ENCODE measurements around the gene TTYH1.
A peak's percentile ranks its signal among the peaks of the same experiment; 100 is the strongest.

The TTYH1 gene

DNA sequence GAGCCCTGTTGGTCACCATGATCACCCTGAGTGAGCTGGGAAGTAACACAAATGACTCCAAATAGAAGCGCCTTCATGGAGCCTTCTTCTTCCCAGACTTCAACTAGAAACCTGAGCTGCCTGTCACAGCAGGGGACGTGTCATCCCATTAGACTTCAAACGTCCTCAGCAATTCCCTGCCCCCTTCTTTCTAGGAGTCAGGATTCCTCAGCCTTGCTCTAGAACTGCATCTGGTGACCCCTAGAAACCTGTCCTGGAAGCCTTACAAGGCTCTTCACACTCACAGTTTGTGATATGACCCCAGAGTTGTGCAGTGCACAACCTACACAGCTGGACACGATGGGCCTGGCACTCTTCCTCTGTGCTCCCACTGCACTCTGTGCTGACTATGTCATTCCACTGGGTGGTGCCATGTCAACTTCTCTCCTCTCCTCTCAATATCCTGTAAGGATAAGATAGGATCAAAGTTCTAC is 23.6 kb upstream of the TTYH1 start:
- DNase-seq (ENCODE audit: low read depth, low spot score) = no peak
- H3K27ac ChIP-seq = no peak overlapping the region

DNA sequence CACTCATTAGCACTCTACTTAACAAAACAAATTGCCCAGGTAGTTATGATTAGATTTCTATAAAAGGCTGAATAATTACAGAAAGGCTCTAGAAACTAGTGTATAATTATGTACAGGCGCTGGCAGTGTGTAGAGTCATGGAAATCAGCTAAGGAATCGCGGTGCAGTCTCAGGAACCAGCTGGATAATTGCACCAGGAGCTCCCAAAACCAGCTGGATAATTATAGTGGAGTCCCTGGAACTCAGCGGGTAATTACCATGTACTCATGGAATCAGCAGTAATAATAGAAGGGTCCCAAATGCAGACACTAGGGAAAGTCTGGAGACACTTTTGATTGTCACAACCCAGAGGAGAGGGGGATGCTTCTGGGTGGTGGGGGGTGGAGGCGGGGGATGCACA is 23.2 kb upstream of the TTYH1 start:
- no peak for DNase-seq (ENCODE audit: low read depth, low spot score)
- H3K27ac ChIP-seq = no peak overlapping the region

DNA sequence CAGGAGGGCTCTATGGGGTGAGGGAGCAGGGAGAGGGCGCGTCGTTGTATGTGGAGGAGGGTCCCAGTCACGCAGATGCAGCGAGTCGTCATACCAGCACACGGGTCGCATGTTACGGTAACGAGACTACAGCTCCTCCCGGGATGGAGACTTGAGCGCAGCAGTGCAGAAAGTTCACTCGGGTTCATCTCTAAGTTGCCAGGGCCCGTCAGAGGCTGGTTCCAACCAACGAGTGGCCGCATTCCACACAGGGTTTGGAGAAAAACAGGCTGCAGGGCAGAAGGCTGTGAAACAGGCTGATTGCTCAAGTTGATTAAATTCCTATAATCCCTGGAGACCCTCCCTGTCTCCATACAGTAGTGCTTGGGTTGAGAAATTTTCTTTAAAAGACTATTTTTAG is 21.9 kb upstream of the TTYH1 start:
- no peak for DNase-seq (ENCODE audit: low read depth, low spot score)

DNA sequence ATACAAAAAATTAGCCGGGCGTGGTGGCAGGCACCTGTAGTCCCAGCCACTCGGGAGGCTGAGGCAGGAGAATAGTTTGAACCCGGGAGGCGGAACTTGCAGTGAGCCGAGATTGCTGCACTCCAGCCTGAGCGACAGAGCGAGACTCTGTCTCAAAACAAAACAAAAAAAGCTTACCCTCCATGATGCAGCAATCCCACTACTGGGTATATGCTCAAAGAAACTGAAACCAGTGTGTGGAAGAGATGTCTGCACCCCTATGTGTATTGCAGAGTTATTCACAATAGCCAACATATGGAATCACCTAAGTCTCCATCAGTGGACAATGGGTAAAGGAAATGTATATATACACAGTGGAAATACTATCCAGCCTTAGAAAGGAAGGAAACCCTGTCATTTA is 19.6 kb upstream of the TTYH1 start:
- DNase-seq (ENCODE audit: low read depth, low spot score) = no peak
- H3K27ac ChIP-seq = no peak overlapping the region

More for the DNA sequence above, 21.9 kb upstream of the TTYH1 start:
- no peak overlapping the region for H3K27ac ChIP-seq

DNA sequence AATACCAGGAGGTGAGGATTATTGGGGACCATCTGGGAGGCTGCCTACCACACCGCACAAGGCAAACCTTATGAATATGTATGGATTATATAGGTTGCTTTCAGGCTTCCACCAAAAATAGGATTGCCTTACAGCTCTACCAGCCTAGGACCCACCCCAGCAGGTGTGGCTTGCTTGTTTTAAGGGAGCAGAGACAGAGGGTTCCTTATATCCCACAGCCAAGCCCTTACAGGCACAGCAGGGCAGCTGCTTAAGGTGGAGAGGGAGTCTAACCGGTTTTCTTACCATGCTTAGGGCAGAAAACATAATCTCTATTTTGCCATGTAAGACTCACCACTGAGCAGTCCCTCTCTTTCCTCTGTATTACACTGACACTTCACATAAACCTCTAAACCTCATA is 16.1 kb upstream of the TTYH1 start:
- no peak overlapping the region for H3K27ac ChIP-seq
- peak; percentile 37 for DNase-seq (ENCODE audit: low read depth, low spot score)

DNA sequence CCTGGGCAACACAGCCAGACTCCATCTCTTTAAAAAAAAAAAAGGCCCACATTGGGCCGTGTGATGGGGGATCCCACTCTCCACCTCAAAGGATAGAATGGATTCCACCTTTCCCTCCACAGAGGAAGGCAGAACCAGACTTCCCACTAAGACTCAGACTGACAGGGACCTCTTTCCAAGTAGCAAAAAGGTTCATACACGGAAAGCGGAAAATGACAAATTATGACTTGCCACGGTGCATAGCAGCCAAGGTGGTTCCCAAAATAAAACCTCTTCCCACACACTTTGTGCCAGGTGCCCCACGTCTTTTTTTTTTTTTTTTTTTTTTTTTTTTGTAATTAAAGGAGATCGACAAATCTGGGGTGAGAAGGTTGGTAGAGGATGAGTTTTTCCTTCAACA is 14.4 kb upstream of the TTYH1 start:
- H3K27ac ChIP-seq = no peak overlapping the region
- no peak for DNase-seq (ENCODE audit: low read depth, low spot score)

DNA sequence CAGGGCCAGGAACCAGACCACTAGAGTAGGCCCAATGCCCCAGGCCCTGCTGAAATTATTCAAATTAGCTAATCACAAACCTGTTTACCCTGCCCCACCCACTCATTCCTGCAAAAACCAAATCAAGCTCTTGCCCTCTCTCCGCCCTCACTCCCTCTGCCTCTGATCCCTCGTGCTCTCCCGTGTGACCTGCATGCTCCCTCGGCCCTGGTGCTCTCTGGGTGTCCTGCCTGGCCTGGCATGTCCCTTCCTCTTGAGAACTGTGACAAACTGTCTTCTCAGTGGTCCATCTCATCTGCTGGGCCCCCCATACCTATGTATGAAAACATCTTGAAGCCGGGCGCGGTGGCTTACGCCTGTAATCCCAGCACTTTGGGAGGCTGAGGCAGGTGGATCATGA is 12.2 kb upstream of the TTYH1 start:
- no peak overlapping the region for H3K27ac ChIP-seq
- DNase-seq (ENCODE audit: low read depth, low spot score) = no peak

DNA sequence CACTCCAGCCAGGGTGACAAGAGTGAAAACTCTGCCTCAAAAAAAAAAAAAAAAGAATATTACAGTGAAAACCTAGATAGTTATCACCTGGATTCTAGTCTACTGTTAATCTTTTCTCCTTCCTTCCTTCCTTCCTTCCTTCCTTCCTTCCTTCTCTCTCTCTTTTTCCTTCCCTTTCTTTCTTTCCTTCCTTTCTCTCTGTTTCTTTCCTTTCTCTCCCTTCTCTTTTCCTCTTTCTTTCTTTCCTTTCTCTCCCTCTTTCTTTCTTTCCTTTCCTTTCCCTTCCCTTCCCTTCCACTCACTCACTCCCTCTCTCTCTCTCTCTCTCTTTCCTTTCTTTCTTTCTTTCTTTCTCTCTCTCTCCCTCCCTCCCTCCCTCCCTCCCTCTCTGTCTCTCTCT is 9.6 kb upstream of the TTYH1 start:
- H3K27ac ChIP-seq = no peak overlapping the region
- DNase-seq (ENCODE audit: low read depth, low spot score) = no peak

DNA sequence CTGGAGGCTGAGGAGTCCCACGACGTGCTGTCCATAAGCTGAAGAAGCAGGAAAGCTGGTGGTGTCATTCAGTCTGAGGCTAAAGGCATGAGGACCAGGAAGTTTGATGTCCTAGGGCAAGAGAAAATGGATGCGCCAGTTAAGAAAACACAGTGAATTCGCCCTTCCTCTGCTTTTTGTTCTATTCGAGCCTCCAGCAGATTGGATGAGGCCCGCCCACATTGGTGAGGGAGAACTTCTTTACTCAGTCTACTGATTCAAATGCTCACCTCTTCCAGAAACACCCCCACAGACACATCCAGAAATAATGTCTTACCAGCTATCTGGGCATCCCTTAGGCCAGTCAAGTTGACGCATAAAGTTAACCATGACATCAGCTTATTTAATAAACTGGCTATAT is 7.5 kb upstream of the TTYH1 start:
- DNase-seq (ENCODE audit: low read depth, low spot score) = no peak
- no peak overlapping the region for H3K27ac ChIP-seq

DNA sequence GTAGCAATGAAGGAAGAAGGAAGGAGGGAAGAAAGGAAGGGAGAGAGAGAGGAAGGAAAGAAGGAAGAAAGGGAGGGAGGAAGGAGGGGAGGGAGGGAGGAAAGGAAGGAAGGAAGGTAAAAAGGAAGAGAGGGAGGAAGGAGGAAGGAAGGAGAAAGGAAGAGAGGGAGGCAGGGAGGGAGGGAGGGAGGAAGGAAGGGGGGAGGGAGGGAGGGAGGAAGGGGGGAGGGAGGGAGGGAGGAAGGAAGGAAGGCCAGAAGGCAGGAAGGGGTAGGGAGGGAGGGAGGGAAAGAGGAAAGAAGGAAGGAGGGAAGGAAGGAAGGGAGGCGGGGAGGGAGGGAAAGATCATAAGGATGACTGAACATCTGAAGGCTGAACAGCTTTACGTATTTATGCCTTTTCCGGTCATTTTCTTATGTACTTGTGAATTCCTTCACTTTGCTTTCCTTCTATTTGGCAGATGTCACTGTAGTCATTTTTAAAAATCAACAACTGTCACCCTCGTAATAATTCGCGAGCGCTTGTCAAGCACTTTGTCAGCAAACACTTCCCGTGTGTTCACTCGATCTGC is 6.7 kb upstream of the TTYH1 start:
- H3K27ac ChIP-seq = no peak overlapping the region
- no peak for DNase-seq (ENCODE audit: low read depth, low spot score)

DNA sequence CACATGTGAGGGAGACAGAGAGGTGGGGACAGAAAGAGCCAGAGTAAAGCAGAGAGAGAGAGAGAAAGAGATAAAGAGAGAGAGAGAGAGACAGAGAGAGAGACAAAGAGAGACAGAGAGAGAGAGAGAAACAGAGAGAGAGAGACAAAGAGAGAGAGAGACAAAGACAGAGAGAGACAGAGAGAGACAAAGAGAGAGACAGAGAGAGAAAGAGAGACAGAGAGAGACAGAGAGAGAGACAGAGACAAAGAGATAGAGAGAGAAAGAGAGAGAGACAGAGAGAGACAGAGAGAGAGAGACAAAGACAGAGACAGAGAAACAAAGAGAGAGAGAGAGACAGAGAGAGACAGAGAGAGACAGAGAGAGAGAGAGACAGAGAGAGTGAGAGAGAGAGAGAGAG is 4.2 kb upstream of the TTYH1 start:
- no peak for DNase-seq (ENCODE audit: low read depth, low spot score)
- no peak overlapping the region for H3K27ac ChIP-seq

DNA sequence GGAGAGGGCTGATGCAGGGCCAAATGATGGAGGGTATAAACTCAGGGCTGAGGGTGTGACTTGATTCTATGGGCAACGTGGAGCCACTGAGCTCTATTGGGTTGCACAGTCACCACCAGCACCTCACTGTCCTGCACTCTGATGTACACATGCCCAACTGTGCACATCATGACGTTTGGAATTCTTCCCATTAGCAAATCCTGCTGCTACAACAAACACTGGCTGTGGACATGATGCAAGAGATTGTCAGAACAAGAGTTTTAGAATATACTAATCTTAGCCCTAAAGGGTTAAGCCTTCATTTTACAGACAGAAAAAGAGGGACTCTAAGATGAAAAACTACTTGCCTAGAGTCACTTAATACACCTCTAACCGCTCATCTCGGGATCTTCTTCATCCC is 2.4 kb upstream of the TTYH1 start:
- DNase-seq (ENCODE audit: low read depth, low spot score) = no peak
- no peak overlapping the region for H3K27ac ChIP-seq

DNA sequence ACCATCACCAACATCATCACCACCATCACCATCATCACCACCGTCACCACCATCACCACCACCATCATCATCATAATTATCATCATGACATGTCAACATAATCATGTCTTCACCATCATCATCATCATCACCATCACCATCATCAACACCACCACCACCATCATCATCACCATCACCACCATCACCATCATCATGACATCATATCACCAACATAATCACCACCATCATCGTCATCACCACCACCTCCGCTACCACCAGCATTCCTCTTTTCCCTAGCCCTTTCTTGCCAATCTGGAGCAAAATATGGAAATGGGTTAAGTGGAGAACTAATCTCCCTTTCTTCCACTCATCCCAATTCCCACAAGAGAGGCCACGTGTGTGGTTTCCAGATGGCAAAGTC is 1.1 kb upstream of the TTYH1 start:
- no peak overlapping the region for H3K27ac ChIP-seq
- DNase-seq (ENCODE audit: low read depth, low spot score) = no peak

DNA sequence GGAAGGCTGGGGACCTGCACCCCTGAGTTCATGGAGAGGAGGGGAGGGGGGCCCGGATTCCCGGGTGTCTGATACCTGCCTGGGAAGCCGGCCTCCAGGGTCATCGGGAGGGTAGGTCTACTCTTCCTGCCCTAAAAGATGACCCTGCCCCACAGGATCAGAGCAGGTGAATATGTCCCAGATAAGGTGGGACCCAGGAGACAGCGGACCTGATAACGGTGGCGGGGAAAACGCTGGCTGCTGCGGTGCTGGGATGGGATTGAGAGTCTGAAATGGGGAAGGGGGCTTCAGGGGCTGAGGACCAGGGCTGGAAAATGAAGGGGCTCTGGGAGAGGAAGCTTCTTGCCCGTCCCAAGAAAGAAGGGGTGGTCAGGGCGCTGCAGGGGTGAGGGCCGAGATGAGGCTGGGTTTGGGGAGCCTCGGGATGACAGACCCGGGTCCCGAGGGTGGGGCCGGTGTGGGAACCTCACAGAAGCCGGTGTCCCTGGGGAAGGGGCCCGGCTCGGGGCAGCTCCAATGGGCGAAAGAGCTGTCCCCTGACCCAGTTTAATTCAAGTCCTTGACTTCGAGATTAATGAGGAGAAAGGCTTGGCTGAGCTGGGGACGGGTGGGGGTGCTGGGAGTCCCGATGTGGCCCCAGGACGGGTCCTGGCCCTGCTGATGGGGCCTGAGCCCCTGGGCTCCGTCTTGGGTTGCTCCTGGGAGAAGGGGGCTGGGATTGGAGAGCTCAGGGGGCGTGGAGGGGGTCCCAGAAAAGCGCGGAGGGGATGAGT is 823 bp downstream of the TTYH1 start:
- DNase-seq (ENCODE audit: low read depth, low spot score) = no peak
- H3K27ac ChIP-seq = no peak overlapping the region

DNA sequence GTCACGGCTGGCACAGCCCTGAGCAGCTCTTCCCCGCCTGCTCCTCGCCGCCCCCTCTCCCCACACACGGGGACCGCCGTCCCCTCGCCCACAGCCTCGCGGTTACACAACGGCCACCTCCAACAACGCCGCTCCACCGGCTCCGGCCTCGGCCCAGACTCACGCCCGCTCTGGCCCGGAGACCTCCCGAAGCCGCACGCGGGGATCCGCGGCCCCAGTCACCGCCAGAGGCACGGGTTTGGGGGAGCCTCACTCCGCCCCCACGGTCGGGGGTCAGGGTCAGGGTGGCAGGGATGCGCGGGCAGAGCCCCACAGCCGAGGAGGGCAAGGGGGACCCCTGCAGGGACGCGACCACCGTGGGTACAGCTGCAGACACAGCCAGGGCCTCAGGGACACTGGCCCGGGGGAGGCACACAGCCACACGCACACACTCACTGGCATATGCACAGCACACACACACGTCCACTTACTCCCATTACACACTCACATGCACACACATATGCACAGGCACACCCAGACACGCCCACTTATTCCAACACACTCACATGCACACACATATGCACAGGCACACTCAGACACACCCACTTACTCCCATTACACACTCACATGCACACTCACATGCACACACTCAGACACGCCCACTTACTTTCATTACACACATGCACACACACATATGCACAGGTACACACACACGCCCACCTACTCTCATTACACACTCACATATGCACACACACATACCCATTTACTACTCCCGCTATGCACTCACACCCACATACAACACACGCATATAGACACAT is 1.6 kb downstream of the TTYH1 start:
- H3K27ac ChIP-seq = no peak overlapping the region
- no peak for DNase-seq (ENCODE audit: low read depth, low spot score)

DNA sequence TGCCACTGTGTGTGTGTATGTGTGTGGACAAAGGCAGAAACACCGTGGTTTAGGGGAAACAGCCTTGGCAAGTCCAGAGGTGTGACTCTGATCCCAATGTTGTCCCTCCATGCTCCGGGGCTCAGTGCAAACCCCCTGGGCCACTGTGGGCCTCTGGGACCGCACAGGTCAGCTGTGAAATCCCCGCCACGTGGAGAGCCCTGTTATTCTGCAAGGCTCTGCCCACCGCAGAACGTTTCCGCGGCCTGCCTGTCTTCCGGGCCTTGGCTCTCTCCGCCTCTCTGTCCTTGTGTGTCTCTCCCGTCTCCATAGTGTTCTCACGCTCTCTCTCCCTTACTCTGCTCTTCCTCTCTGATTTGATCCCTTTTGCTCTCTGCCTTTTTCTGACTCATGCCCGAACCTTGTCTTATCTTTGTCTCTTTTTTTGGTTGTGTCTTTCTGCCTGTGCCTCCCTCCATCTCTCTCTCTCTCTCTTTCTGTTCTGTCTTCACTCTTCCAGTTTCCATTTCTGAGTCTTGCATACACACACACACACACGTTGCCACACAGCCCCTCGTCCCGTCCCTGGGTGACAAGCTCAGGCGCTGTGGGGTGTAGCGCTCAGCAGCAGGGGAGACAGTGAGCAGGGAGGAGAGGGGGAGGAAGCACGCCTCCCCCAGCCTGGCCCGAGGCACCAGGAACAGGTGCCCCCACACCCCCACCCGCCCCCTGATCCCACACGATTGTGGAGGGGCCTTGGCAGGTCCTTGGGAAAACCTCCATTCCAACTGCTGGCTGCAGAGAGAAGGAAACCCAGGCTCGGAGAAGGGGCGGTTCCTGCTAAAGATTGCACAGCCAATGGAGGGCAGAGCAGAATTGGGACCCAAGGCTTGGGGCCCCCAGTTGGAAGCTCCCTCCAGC is 3.0 kb downstream of the TTYH1 start:
- DNase-seq (ENCODE audit: low read depth, low spot score) = no peak
- no peak overlapping the region for H3K27ac ChIP-seq

DNA sequence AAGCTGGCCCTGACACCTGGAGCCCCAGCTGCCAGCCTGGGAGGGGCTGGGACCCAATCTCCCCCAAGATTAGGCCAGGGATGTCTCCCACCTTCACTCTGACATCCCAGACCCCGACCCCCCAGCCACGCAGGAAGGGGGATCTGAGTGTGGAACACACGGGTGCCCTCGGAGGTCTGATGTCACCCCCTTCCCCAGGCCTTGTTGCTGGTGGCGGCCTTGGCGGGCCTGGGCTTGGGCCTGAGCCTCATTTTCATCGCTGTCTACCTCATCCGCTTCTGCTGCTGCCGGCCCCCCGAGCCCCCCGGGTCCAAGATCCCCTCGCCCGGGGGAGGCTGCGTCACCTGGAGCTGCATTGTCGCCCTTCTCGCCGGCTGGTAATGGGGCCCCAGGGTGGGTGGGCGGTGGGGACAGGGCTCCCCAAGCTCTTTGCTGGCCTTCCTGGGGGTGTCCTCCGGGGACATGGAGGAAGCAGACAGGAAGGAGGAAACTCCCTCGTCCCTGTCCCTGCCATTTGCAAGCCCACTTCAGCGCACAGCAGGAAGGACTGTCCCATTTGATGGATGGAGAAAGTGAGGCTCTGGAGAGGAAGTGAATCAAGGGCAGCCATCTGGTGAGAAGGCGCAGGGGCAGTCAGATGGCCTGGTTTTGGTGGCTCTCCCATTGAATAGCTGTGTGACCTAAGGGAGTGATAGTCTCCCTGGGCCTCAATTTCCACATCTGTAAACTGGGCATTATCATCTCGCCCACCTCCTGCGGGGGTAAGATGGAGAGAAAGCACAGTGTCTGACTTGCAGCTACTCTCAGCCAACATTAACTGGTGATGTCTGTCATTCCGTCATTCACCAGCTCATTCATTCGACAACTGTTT is 3.9 kb downstream of the TTYH1 start:
- DNase-seq (ENCODE audit: low read depth, low spot score) = no peak
- no peak overlapping the region for H3K27ac ChIP-seq

DNA sequence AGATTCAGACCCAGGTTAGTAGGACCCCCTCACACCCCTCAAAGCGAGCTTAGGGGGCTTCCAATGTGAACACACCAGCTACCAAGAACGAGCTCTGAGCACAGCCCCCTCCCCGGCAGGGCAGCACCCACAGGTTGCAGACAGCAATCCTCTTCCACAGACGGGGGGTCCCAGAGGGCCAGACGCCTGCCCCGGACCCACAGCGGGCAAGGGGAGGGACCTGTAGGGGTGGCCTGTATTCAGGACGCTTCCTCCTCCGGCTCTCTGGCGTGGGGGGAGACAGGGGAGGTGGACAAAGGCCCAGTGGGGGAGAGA is 4.8 kb downstream of the TTYH1 start:
- DNase-seq (ENCODE audit: low read depth, low spot score) = no peak
- no peak overlapping the region for H3K27ac ChIP-seq

DNA sequence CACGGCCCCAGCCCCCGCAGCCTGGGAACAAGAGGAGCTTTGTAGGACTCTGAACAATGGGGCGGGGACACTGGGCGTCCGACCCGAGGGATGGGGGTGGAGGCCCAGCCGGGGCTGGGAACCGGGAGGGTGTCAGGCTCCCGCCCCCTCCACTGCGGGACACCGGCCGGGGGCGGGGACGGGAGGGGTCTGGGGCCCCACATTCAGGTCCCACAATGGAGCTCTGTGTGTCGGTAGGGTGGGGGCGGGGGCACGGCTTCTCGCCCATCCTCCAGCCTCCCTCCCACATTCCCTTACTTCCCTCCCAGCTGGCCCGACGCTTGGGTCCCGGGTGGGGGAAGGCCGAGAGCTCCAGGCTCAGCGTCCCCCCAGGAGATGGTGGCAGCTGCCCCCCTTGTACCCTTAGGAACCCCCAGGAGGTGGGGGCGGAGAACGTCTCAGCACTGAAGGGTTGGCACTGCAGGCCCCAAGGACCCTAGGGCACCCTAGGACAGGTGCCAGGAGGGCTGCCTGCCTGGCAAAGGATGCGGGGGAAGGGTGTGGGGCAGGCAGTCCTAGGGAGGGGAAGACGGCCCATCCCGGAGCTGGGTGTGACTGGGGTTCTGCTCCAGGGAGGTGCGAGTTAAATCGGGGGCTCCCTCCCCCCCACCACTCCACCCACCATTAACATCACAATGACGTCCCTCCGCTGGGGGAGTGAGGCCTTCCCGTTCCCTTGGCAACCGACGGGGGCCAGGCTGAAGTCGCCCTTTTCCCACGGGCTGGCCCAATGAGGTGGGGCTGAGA is 5.3 kb downstream of the TTYH1 start:
- no peak overlapping the region for H3K27ac ChIP-seq
- no peak for DNase-seq (ENCODE audit: low read depth, low spot score)

Measured in epithelial cell of prostate (primary cell).